ENCODE data around the gene GALNT10.

GALNT10 gene

DNA sequence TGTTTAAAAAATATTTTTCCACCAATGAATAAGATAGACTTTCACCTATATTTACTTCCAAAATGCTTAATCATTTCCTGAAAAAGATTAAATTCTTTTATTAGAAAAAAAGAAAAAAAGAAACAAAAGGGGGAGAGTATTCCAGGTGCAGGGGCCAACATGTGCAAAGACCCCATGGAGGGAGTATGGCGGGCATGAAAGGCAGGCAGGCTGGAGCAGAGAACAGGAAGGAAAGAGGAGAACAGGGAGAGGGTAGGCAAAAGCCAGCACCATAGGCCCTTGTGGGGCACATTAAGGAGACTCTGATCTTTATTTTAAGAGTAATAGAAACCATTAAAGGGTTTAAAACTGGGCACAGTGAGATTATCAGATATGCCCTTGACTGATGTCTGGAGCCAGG lies 238.8 kb downstream of the GALNT10 start:
- H3K4me3 ChIP-seq (ENCODE audit: low read depth, low read length): no peak overlapping the region
- TF ChIP-seq, protein P1, sequence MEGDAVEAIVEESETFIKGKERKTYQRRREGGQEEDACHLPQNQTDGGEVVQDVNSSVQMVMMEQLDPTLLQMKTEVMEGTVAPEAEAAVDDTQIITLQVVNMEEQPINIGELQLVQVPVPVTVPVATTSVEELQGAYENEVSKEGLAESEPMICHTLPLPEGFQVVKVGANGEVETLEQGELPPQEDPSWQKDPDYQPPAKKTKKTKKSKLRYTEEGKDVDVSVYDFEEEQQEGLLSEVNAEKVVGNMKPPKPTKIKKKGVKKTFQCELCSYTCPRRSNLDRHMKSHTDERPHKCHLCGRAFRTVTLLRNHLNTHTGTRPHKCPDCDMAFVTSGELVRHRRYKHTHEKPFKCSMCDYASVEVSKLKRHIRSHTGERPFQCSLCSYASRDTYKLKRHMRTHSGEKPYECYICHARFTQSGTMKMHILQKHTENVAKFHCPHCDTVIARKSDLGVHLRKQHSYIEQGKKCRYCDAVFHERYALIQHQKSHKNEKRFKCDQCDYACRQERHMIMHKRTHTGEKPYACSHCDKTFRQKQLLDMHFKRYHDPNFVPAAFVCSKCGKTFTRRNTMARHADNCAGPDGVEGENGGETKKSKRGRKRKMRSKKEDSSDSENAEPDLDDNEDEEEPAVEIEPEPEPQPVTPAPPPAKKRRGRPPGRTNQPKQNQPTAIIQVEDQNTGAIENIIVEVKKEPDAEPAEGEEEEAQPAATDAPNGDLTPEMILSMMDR (IDR thresholded peaks at IDR 0.05; ENCODE audit: borderline replicate concordance, insufficient read depth, low read depth, low read length): no peak

DNA sequence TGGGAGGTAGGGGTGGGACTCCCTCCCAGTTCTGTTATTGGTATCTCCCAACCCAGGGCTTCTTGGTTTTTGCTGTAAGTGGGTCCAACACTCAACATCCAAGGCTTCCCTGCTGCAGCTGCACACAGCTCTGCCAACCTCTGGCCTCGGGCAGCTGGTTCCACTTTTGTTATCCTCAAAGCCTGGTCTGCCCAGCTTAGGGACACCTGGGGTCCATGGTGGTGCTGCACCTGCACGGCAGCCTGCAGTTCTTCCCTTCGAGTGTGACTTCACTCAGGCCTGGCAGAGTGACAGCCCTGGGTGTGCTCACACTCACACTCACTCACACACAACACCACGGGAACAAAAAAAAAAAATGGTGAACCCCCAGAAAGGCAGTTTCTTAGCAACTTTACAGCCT lies 239.9 kb downstream of the GALNT10 start:
- no peak overlapping the region for H3K4me3 ChIP-seq (ENCODE audit: low read depth, low read length)
- TF ChIP-seq, protein P1 (IDR thresholded peaks at IDR 0.05; ENCODE audit: borderline replicate concordance, insufficient read depth, low read depth, low read length): no peak

DNA sequence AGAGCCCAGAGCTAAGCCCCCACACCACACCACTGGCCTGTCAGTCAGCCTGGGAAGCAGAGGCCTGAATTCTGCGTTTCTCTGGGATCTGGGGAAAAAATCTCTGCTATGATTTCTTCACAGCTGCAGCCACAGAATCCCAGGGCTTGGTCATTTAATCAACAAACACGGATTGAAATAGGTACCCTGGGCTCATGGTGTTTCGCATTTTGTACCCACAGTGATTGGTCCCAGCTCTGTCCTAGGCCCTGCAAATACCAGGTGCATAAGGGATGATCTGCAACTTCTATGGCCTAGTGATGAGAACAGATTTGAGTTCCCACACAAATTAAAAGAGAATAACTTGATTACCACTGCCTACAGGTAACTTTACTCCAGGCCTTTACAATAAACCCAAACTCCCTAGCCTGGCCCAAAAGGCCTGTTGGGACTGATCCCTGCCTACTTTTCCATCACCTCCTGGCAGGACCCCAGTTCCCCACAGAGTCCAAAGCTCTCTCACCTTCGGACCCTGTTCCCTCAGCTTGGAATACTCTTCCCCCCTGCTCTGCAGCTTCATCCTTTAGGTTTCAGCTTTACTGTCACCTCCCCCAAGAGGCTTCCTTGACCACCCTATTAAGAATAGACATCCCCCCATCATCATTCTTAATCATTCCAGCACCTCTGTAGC lies 240.6 kb downstream of the GALNT10 start:
- no peak overlapping the region for H3K4me3 ChIP-seq (ENCODE audit: low read depth, low read length)
- TF ChIP-seq, protein P1 (IDR thresholded peaks at IDR 0.05; ENCODE audit: borderline replicate concordance, insufficient read depth, low read depth, low read length): no peak

DNA sequence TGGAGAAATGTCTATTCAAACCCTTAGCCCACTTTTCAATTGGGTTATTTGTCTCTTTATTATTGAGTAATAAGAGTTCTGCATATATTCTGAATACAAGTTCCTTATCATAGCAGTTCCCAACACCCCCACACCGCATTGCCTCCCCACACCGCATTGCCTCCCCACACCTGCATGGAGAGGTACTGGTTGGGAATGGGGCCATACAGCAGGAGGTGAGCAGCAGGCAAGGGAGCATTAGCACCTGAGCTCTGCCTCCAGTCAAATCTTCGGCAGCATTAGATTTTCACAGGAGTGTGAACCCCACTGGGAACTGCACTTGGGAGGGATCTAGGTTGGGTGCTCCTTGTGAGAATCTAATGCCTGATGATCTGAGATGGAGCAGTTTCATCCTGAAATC lies 244.7 kb downstream of the GALNT10 start:
- no peak overlapping the region for H3K4me3 ChIP-seq (ENCODE audit: low read depth, low read length)
- TF ChIP-seq, protein P1 (IDR thresholded peaks at IDR 0.05; ENCODE audit: borderline replicate concordance, insufficient read depth, low read depth, low read length): no peak

DNA sequence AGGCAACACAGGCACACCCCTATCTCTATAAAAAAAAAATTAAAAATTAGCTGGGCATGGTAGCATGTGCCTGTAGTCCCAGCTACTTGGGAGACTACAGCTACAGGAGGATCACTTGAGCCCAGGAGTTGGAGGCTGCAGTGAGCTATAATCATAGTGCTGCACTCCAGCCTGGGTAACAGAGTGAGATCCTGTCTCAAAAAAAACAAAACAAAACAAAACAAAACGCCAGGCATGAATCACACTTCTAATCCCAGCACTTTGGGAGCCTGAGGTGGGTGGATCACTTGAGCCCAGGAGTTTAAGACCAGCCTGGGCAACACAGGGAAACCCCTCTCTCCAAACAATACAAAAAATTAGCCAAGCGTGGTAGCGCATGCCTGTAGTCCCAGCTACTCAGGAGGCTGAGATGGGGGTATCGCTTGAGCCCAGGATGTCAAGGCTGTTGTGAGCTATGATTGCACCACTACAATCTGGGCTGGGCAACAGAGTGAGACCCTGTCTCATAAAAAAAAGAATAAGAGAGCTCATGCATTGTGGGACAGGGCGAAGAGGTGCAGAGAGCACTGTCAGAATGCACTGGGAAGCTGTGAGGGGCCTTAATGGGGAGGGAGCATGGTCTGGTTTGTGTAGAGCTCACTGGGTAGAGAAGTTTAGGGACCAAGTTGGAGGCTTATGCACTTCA lies 246.9 kb downstream of the GALNT10 start:
- TF ChIP-seq, protein P1 (IDR thresholded peaks at IDR 0.05; ENCODE audit: borderline replicate concordance, insufficient read depth, low read depth, low read length): no peak
- no peak overlapping the region for H3K4me3 ChIP-seq (ENCODE audit: low read depth, low read length)

DNA sequence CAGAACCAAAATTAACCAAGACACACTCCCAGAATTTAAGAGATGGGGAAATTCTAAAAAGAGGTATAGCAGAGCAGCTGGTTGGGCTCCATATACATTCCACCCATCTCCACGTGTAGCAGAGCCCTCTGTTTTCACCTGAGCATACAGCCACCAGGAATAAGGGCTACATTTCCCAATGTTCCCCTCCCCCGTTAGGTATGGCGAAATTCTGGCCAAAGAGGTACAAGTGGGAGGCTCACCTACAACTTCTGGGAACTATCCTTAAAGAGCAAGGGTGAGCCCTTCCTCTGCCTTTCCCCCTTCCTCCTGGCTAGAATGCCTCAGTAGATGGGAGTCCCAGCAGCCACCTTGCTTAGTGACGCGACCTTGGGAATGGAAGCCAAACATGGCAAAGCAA lies 250.0 kb downstream of the GALNT10 start:
- no peak overlapping the region for H3K4me3 ChIP-seq (ENCODE audit: low read depth, low read length)
- TF ChIP-seq, protein P1 (IDR thresholded peaks at IDR 0.05; ENCODE audit: borderline replicate concordance, insufficient read depth, low read depth, low read length): no peak

DNA sequence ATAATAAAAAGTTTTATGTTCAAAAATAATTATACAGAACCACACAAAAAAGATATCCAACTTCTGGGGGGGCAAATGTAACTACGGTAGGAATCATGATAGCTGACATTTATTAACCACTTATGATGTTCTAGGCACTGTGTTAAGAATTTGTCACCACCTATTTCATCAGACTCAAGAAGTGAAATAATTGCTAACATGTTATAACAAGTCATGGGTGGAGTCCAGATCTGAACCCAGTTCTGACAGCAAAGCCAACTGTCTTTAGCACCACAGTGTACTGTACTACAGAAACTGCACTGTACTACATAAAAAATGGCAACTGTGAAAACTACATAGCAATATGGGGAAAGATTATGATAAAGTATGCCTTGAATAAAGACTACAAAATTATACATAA lies 252.3 kb downstream of the GALNT10 start:
- TF ChIP-seq, protein P1 (IDR thresholded peaks at IDR 0.05; ENCODE audit: borderline replicate concordance, insufficient read depth, low read depth, low read length): no peak
- no peak overlapping the region for H3K4me3 ChIP-seq (ENCODE audit: low read depth, low read length)

Measured in GM12875 (cell line).